Panc1 (cell line): ENCODE data around the gene ZNRF3. TPM values are rescaled to one million over a fixed set of nuclear protein-coding genes. Genes with fewer than 3 reads are reported as not detected.
"Not testable (repeated sequence)": the region's sequence is repeated elsewhere in the genome, so short reads cannot be mapped to it uniquely, and the experiment has no call there.

Experiments used
- ATAC-seq: fragments of 200-7000 bp; cut with Tn5 transposase; 2 replicates; pipeline ENCODE4 v1.9.1; 2020; ENCODE audit warnings: mild to moderate bottlenecking, moderate library complexity
- BruUV-seq: library from RNA; stranded (reverse); fragments of 400-500 nt; replicated peaks from 2 replicates; lab custom pipeline; 2021; lab: Mats Ljungman, UMichigan
- CTCF ChIA-PET: fragments of 300-600 bp; sonication (Branson Sonifier 250); formaldehyde crosslinking; loops from one replicate; lab custom pipeline; 2022; ENCODE audit warnings: antibody characterized with exemption; lab: Charles Lee
- POLR2A ChIA-PET: fragments of 300-600 bp; sonication (Branson Sonifier 250); formaldehyde crosslinking; loops from one replicate; lab custom pipeline; 2022; ENCODE audit warnings: antibody characterized with exemption; lab: Charles Lee
- DNase-seq: peaks from one replicate; pipeline ENCODE4 v3.0.0-alpha.2; 2010; ENCODE audit warnings: low read depth, low spot score
- H3K27ac ChIP-seq: 2 replicates; pipeline ENCODE4 v1.5.1; 2011; ENCODE audit warnings: mild to moderate bottlenecking, low read length, inconsistent platforms
- H3K27me3 ChIP-seq: fragments of 200-500 bp; sonication (Bioruptor generic); 2 replicates; pipeline ENCODE4 v1.6.0; 2014; ENCODE audit warnings: low read length, inconsistent platforms; ENCODE audit not compliant: control insufficient read depth, insufficient read depth
- H3K36me3 ChIP-seq: fragments of 200-500 bp; sonication (Bioruptor generic); 2 replicates; pipeline ENCODE4 v1.5.1; 2014; ENCODE audit warnings: inconsistent platforms, mild to moderate bottlenecking, low read length, moderate library complexity; ENCODE audit not compliant: control insufficient read depth, insufficient read depth
- H3K4me1 ChIP-seq: 2 replicates; pipeline ENCODE4 v1.5.1; 2011; ENCODE audit warnings: inconsistent platforms, mild to moderate bottlenecking, low read length, moderate library complexity; ENCODE audit not compliant: control insufficient read depth, insufficient read depth
- H3K4me3 ChIP-seq, 2 experiments: 2 replicates each; pipeline ENCODE4 v1.5.1; 2011 to 2012; ENCODE audit warnings: low read depth in 2 of 2, low read length in 2 of 2, mild to moderate bottlenecking in 2 of 2, inconsistent platforms in 1 of 2, moderate library complexity in 1 of 2
- H3K9me3 ChIP-seq: fragments of 200-500 bp; sonication (Bioruptor generic); 2 replicates; pipeline ENCODE4 v1.5.1; 2014; ENCODE audit warnings: low read depth, mild to moderate bottlenecking, inconsistent platforms, low read length, moderate library complexity; ENCODE audit not compliant: control insufficient read depth, insufficient read depth
- CTCF ChIP-seq: fragments of 450-650 bp; IDR thresholded peaks from 2 replicates; pipeline ENCODE4 v1.5.1; 2017; ENCODE audit warnings: mild to moderate bottlenecking
- POLR2AphosphoS5 ChIP-seq: IDR thresholded peaks from 2 replicates; pipeline ENCODE4 v1.6.1; 2012; ENCODE audit warnings: mild to moderate bottlenecking, low read depth, low read length, moderate library complexity
- REST ChIP-seq, 2 experiments: IDR thresholded peaks; 2 replicates each; pipeline ENCODE4 v1.6.1; 2011 to 2012; ENCODE audit warnings: low read depth in 2 of 2, control low read depth in 1 of 2, low read length in 1 of 2, mild to moderate bottlenecking in 1 of 2, moderate library complexity in 1 of 2; ENCODE audit not compliant: insufficient read depth in 1 of 2
- SIN3A ChIP-seq: IDR thresholded peaks from 2 replicates; pipeline ENCODE4 v1.6.1; 2012; ENCODE audit warnings: low read depth, mild to moderate bottlenecking, low read length, moderate library complexity, borderline replicate concordance; ENCODE audit not compliant: insufficient read depth
- TCF7L2 ChIP-seq: IDR thresholded peaks from 2 replicates; pipeline ENCODE4 v1.6.1; 2011; ENCODE audit warnings: mild to moderate bottlenecking, low read depth, low read length, inconsistent platforms
- in situ Hi-C: cut with HindIII; loops from 2 replicates; pipeline ENCODE4 v1.10.0; 2016; ENCODE audit warnings: low sequenced_read_pairs, low pct_unique_long_range_greater_than_20kb
- intact Hi-C: fragments of 100-400 bp; cut with micrococcal nuclease; formaldehyde crosslinking; loops from one replicate; pipeline ENCODE4 v1.10.0; 2022; ENCODE audit not compliant: unreplicated experiment
- total RNA-seq: library from RNA; stranded (reverse); gene quantifications from one replicate; pipeline ENCODE4 v1.2.1, GENCODE V29; 2021; ENCODE audit not compliant: unreplicated experiment

Gene ZNRF3
- total RNA-seq, 1 experiment from 2014 or later = 7.3 TPM

GRCh38 chr22:29081517-29082236 is 198.3 kb downstream of the ZNRF3 start:
- ChIA-PET POLR2A (no interaction called here), CTCF (interaction anchor here (0.5 kb wide), 1 partner anchor 131 kb away, joined by 7 read pairs; no protein-coding TSS in a partner anchor)
- Histone ChIP-seq H3K27ac (no peak overlapping the region), H3K4me1 (no peaks in the 10 kb centered on the region), H3K27me3 (no peaks in the 10 kb centered on the region), H3K36me3 (no peaks in the 10 kb centered on the region), H3K4me3 (no peak overlapping the region), H3K9me3 (no peaks in the 10 kb centered on the region)
- no TSS peak for BruUV-seq
- ATAC-seq = no peak
- TF ChIP-seq CTCF (no peak), SIN3A (no peak), POLR2AphosphoS5 (no peak), REST (IDR thresholded peaks at IDR 0.05; ENCODE audit: insufficient read depth in 1 of 2, low read depth in 2 of 2, low read length in 1 of 2) (no peak), TCF7L2 (no peak)
- in situ Hi-C loops (no loop called here), intact Hi-C loops (no loop called here)
- no peak for DNase-seq

GRCh38 chr22:29082826-29083545 is 199.6 kb downstream of the ZNRF3 start:
- ChIA-PET CTCF (no interaction called here), POLR2A (no interaction called here)
- no peak for DNase-seq
- H3K9me3 ChIP-seq = no peaks in the 10 kb centered on the region
- H3K27ac ChIP-seq = no peak overlapping the region
- in situ Hi-C loops (no loop called here), intact Hi-C loops (no loop called here)
- BruUV-seq = no TSS peak
- H3K4me1 ChIP-seq = no peaks in the 10 kb centered on the region
- H3K27me3 ChIP-seq = no peaks in the 10 kb centered on the region
- H3K4me3 ChIP-seq = no peak overlapping the region
- no peaks in the 10 kb centered on the region for H3K36me3 ChIP-seq
- ATAC-seq = no peak
- TF ChIP-seq SIN3A = no peak
- no peak for TF ChIP-seq POLR2AphosphoS5
- no peak for TF ChIP-seq CTCF
- no peak for TF ChIP-seq TCF7L2
- no peak for TF ChIP-seq REST (IDR thresholded peaks at IDR 0.05; ENCODE audit: insufficient read depth in 1 of 2, low read depth in 2 of 2, low read length in 1 of 2)

GRCh38 chr22:29083576-29083932 is 200.2 kb downstream of the ZNRF3 start:
- H3K4me3 ChIP-seq, H3K27ac ChIP-seq, DNase-seq, BruUV-seq, CTCF ChIA-PET, in situ Hi-C loops, H3K36me3 ChIP-seq, POLR2A ChIA-PET, ATAC-seq, H3K27me3 ChIP-seq, intact Hi-C loops, H3K4me1 ChIP-seq, H3K9me3 ChIP-seq: not testable (repeated sequence)
